ENCODE measurements around the gene AGER.

Gene AGER

GRCh38 chr6:32218167-32218566 lies 34.1 kb upstream of the AGER start:
- no peak overlapping the region for H3K4me3 ChIP-seq (ENCODE audit: low read depth, low read length)
- in situ Hi-C loops (cut with HindIII; ENCODE audit: low sequenced_read_pairs): no loop called here
- DNase-seq (ENCODE audit: low read depth): no peak
- no peak for TF ChIP-seq CTCF (IDR thresholded peaks at IDR 0.05; ENCODE audit: low read depth, low read length, missing control alignments)

GRCh38 chr6:32216998-32217397 lies 32.9 kb upstream of the AGER start:
- DNase-seq (ENCODE audit: low read depth): no peak
- in situ Hi-C loops (cut with HindIII; ENCODE audit: low sequenced_read_pairs): no loop called here
- no peak for TF ChIP-seq CTCF (IDR thresholded peaks at IDR 0.05; ENCODE audit: low read depth, low read length, missing control alignments)

GRCh38 chr6:32216285-32216684 lies 32.2 kb upstream of the AGER start:
- in situ Hi-C loops (cut with HindIII; ENCODE audit: low sequenced_read_pairs): no loop called here
- TF ChIP-seq CTCF (IDR thresholded peaks at IDR 0.05; ENCODE audit: low read depth, low read length, missing control alignments): no peak
- no peak for DNase-seq (ENCODE audit: low read depth)
- H3K4me3 ChIP-seq (ENCODE audit: low read depth, low read length): no peak overlapping the region

More at GRCh38 chr6:32216998-32217397, 32.9 kb upstream of the AGER start:
- no peak overlapping the region for H3K4me3 ChIP-seq (ENCODE audit: low read depth, low read length)

- no peak for DNase-seq (ENCODE audit: low read depth)
- in situ Hi-C loops (cut with HindIII; ENCODE audit: low sequenced_read_pairs): no loop called here
- H3K4me3 ChIP-seq (ENCODE audit: low read depth, low read length): no peak overlapping the region
- TF ChIP-seq CTCF (IDR thresholded peaks at IDR 0.05; ENCODE audit: low read depth, low read length, missing control alignments): no peak
Observed at GRCh38 chr6:32215617-32216016, 31.6 kb upstream of the AGER start.

GRCh38 chr6:32214126-32214525 lies 30.1 kb upstream of the AGER start:
- no peak overlapping the region for H3K4me3 ChIP-seq (ENCODE audit: low read depth, low read length)
- DNase-seq (ENCODE audit: low read depth): no peak
- in situ Hi-C loops (cut with HindIII; ENCODE audit: low sequenced_read_pairs): no loop called here
- TF ChIP-seq CTCF (IDR thresholded peaks at IDR 0.05; ENCODE audit: low read depth, low read length, missing control alignments): no peak

GRCh38 chr6:32213649-32214048 lies 29.6 kb upstream of the AGER start:
- no peak overlapping the region for H3K4me3 ChIP-seq (ENCODE audit: low read depth, low read length)
- in situ Hi-C loops (cut with HindIII; ENCODE audit: low sequenced_read_pairs): no loop called here
- DNase-seq (ENCODE audit: low read depth): no peak
- TF ChIP-seq CTCF (IDR thresholded peaks at IDR 0.05; ENCODE audit: low read depth, low read length, missing control alignments): no peak

All from astrocyte of the cerebellum (primary cell).